Ammon's horn (tissue), 1 donor: ENCODE data around the gene ST14.
"Not testable (repeated sequence)": the region's sequence is repeated elsewhere in the genome, so short reads cannot be mapped to it uniquely, and the experiment has no call there.

Experiments
- DNase-seq: peaks from one replicate; pipeline ENCODE4 v3.0.0-alpha.2; 2016; ENCODE audit warnings: low spot score

ST14 gene

GRCh38 chr11:130188585-130189347 lies 29.2 kb downstream of the ST14 start:
- no peak for DNase-seq

- DNase-seq, result no peak
Measured at GRCh38 chr11:130189492-130190210, 30.1 kb downstream of the ST14 start.

GRCh38 chr11:130190371-130190881 lies 30.8 kb downstream of the ST14 start:
- DNase-seq, result no peak

- DNase-seq, result no peak
Measured at GRCh38 chr11:130191896-130192295, 32.3 kb downstream of the ST14 start.

GRCh38 chr11:130192845-130193267 lies 33.3 kb downstream of the ST14 start:
- no peak for DNase-seq

- DNase-seq, result not testable (repeated sequence)
Measured at GRCh38 chr11:130193551-130193950, 34.0 kb downstream of the ST14 start.

- no peak for DNase-seq
Measured at GRCh38 chr11:130194241-130195023, 34.9 kb downstream of the ST14 start.

- DNase-seq, result no peak
Measured at GRCh38 chr11:130197386-130198035, 37.9 kb downstream of the ST14 start.

- DNase-seq, result no peak
Measured at GRCh38 chr11:130198292-130198691, 38.7 kb downstream of the ST14 start.

- no peak for DNase-seq
Measured at GRCh38 chr11:130198964-130199363, 39.4 kb downstream of the ST14 start.

GRCh38 chr11:130199792-130200191 lies 40.2 kb downstream of the ST14 start:
- no peak for DNase-seq

GRCh38 chr11:130201026-130201425 lies 41.4 kb downstream of the ST14 start:
- no peak for DNase-seq

- DNase-seq, result no peak
Measured at GRCh38 chr11:130202009-130202817, 42.6 kb downstream of the ST14 start.

- DNase-seq, result no peak
Measured at GRCh38 chr11:130202818-130203689, 43.5 kb downstream of the ST14 start.

- DNase-seq, result no peak
Measured at GRCh38 chr11:130203766-130204702, 44.5 kb downstream of the ST14 start.

GRCh38 chr11:130204703-130205095 lies 45.1 kb downstream of the ST14 start:
- DNase-seq, result no peak

- no peak for DNase-seq
Measured at GRCh38 chr11:130206141-130206540, 46.6 kb downstream of the ST14 start.

- no peak for DNase-seq
Measured at GRCh38 chr11:130208241-130209127, 48.9 kb downstream of the ST14 start.
